DOHH2 (cell line): ENCODE measurements around the gene BCAS1.

Experiments used
- CTCF ChIP-seq: fragments of 200-600 bp; sonication (generic); IDR thresholded peaks from one replicate; pipeline ENCODE4 v1.5.1; 2014; ENCODE audit warnings: antibody characterized with exemption, mild to moderate bottlenecking, low read depth, low read length; ENCODE audit not compliant: poor library complexity, severe bottlenecking
- EZH2phosphoT487 ChIP-seq: fragments of 200-600 bp; sonication (generic); IDR thresholded peaks from 2 replicates; pipeline ENCODE4 v1.6.1; 2017; ENCODE audit warnings: borderline replicate concordance, mild to moderate bottlenecking, antibody characterized with exemption, low read length, moderate library complexity, mixed read lengths

- TF ChIP-seq CTCF (no peak), EZH2phosphoT487 (no peak)
These were observed 81.0 kb downstream of the BCAS1 start for GRCh38 chr20:53989401-53989800.
